HG02642 (cell line): ENCODE data around the gene ACOT12.
"Not testable (repeated sequence)": the region's sequence is repeated elsewhere in the genome, so short reads cannot be mapped to it uniquely, and the experiment has no call there.

Experiments
- ATAC-seq: cut with Tn5 transposase; IDR thresholded peaks from one replicate; pipeline ENCODE4 v1.9.1; 2021; ENCODE audit warnings: mild to moderate bottlenecking; ENCODE audit not compliant: unreplicated experiment, poor library complexity

ACOT12 gene

GRCh38 chr5:81349161-81349560 is 44.8 kb downstream of the ACOT12 start:
- ATAC-seq = no peak

DNA sequence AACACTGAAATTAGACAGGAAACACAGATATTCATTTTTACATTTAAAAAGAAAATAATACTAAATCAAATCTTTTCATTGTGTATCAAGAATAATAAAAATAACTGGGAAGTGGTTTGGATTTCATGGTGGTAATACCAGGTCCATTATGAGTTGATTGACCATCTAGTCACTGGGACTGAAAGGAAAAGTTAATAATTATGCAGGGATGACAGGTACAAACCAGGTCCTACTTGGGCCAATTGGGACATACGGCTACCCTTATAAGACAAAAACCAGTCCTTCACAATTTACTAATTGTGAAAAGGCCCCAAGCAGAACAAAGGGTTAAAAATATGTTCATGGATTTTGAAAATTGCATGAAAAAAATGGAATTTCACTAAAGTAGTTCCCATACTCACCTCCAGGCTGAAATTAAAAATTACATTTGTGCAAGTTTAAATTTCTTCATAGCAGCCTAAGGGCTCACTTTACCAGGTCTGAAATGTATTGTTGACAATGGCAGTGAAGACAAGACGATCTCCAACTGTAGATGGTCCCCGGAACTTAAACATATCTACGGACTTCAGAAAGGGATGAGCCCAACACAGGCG is 48.4 kb downstream of the ACOT12 start:
- ATAC-seq = no peak

DNA sequence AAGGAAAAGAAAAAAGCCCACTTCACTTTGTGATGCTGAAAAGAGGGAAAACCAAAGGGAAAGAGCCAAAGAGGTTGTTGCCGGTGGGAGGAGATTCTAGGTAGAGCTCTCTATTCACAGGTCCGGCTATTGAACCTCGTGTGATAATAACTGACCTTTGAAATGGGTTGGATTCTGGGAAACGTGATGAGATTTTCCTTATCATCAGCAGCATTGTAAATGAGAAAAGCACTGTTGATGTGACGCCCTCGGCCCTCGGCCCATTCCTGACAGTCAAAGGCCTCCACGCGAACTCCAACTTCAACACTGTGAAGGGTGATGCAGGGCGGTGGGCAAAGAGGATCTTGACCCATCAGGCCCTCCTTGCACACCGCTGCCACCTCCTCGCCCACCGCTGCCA is 49.2 kb downstream of the ACOT12 start:
- no peak for ATAC-seq

DNA sequence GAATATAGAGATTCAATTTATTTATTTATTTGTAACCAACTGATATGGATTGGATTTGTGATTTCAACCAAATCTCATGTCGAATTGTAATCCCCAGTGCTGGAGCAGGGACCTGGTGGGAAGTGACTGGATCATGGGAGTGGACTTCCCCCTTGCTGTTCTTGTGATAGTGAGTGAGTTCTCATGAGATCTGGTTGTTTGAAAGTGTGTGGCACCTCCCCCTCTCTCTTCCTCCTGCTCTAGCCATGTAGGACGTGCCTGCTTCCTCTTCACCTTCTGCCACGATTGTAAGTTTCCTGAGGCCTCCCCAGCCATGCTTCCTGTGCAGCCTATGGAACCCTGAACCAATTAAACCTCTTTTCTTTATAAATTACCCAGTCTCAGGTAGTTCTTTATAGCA is 55.7 kb downstream of the ACOT12 start:
- not testable (repeated sequence) for ATAC-seq

- no peak for ATAC-seq
Observed at GRCh38 chr5:81337803-81338202, 56.1 kb downstream of the ACOT12 start.

DNA sequence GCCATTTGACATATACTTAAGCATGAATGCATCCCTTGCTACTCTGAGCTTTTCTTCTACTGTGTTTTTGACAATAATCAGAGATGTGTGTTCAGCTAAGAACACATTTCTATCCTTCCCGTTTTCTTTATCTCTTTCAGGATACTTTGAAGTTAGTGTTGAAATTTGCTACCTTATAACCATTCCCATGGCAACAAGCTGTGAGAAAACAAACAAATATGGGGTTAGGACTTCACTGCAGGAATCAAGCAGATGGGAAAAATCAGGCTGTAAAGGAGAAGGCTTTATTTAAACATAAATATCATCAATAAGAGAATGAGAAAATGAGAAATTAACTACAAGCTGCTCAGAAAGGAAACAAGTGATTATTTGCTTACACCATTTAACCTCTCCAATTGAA is 57.4 kb downstream of the ACOT12 start:
- ATAC-seq = no peak

DNA sequence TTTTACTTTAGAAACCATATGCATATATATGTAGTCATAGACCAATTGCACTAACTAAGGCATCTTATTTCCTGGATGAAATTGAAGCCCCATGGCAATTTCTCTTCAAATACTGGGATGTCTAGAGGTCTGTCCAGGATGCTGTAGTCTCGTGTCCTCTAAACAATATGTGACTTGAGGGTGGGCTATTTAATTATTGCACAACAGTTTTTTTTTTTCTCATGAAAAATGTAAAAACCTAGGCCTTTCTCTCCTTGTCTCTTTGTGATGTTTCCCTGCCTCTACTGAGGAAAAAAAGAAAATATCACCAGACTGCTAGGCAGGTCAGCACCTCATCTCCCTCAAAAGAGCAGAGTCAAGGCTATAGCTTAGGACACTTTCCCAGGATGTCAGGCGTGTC is 58.0 kb downstream of the ACOT12 start:
- ATAC-seq = no peak

- ATAC-seq = no peak
Observed at GRCh38 chr5:81334304-81335061, 59.5 kb downstream of the ACOT12 start.

DNA sequence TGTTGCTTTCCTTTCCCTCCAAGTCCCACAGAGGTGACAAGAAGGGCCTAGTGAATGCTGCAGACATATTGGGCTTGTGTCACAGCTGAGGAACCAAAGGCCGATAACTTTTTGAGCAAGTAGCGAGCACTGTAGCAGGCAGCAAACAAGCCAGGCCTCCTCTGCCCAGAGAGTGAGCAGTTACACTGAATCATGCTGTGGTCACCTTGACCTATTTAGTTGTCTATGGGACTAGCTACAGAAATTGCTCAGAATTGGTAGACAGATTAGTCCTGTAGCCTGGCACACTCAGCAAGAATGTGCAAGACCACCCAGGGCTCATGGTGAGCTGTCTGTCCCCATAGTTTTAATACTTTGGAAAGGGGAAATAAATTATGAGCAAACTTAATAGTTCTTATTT is 67.4 kb downstream of the ACOT12 start:
- no peak for ATAC-seq

GRCh38 chr5:81317536-81317935 is 76.4 kb downstream of the ACOT12 start:
- ATAC-seq = no peak

GRCh38 chr5:81316571-81316970 is 77.4 kb downstream of the ACOT12 start:
- no peak for ATAC-seq

- ATAC-seq = no peak
Observed at GRCh38 chr5:81315830-81316229, 78.1 kb downstream of the ACOT12 start.

DNA sequence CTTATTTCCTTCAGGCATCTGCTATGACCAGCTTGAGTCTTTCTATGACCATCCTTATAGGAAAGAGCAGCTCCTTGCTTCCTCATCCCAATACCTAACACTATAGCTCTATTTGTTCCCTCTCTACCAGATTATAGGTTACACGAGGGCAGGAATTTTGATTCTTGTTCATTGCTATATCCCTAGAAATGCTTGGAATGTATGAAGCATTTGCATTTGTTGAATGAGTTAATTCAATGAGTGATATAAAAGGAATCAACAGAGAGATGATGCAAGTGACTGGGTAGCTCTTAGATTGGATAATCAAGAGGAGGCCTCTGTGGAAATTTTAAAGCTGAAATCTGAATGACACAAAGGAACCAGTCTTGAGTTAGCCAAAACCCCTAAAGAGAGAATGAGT is 78.6 kb downstream of the ACOT12 start:
- ATAC-seq = no peak

DNA sequence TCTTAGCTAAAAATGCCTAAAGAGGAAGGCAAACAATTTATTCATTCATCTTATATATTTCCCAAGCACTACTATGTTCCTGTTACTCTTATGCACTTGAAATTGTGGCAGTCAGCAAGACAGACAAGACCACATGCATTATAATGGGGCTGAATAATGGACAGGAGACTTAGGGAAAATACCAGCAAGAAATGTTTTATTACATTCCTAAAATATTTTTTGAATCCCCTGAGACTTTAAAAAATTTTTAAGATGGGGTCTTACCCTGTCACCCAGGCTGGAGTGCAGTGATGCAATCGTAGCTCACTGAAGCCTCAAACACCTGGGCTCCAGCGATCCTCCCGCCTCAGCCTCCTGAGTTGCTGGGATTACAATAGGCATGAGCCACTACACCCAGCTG is 79.4 kb downstream of the ACOT12 start:
- no peak for ATAC-seq

GRCh38 chr5:81313686-81314085 is 80.2 kb downstream of the ACOT12 start:
- ATAC-seq = no peak

DNA sequence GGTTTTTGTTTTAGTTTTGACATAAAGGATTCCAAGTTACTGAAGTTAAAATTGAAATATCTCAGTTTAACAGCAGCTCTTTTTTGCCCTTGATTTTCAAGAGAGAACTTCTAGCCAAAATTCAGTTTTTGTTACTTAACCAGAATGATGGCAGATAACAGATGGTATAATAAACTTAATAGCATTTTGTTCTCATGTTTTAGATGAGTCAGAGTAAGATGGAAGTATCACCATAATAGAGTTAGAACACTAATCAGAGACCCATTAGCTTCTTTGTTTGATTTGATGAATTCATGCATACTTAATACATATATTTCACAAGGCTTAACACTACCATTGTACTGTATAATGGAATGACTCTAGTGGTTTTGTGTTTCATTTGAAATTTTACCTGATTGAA is 80.7 kb downstream of the ACOT12 start:
- no peak for ATAC-seq

DNA sequence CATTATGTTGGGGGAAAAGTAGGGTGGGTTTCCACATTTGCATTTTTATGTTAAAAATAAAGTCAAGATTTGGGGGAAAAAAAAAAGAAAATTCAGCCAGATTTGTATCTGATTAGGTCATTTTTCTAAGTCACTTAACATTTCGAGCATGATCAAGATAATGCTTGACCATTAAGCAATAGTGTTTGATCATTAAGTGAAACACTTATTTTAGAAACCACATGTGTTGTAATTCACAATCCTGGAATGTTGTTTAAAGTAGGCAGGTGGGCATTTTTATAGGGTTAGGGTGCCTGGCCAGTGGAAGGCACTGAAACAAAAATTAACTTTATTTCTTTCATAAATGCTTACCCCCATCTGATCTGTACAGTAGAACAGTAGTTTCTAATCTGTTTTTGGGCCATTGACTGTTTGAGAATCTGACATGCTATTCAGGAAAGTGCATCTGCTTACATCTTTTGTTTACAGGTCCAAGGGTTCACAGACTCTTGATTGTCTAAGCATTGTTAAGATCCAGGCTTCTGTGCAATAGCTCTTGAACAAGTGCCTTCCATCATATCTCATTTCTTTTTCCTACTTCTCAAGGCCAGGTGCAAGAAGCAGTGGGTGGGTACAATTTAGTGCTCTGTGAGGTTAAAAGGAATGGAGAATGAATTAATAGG is 83.4 kb downstream of the ACOT12 start:
- ATAC-seq = no peak

DNA sequence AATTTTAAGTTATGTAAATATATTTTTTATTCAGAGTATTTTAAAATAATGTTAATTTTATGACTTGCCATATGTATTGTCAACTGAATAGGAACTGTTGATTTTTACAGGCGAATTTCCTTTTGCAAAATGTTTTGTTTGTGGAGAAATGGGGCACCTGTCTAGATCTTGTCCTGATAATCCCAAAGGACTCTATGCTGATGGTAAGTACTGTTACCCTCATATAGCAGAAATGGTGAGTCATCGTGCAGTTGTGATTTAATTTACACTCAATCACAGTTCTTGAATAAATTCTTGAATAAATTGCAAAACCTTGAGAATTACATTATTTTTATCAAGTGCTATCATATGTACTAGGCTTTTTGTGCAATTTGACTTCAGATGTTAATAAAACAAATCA is 85.1 kb downstream of the ACOT12 start:
- no peak for ATAC-seq

GRCh38 chr5:81305785-81306184 is 88.1 kb downstream of the ACOT12 start:
- ATAC-seq = no peak

GRCh38 chr5:81303563-81303962 is 90.4 kb downstream of the ACOT12 start:
- ATAC-seq = no peak

GRCh38 chr5:81302596-81302995 is 91.3 kb downstream of the ACOT12 start:
- ATAC-seq = no peak
